Esophagus squamous epithelium (tissue), 5 donors: ENCODE data around the gene NEDD8. TPM values are rescaled to one million over a fixed set of nuclear protein-coding genes. Genes with fewer than 3 reads are reported as not detected.

ENCODE experiments used
- DNase-seq: peaks from one replicate; lab custom pipeline; 2025; lab: John Stamatoyannopoulos, UW
- H3K27ac ChIP-seq, 4 donors: fragments of 200-600 bp; sonication (generic); one replicate each; pipeline ENCODE4 v1.5.1; 2016 to 2019; ENCODE audit warnings: mild to moderate bottlenecking in 1 of 4
- H3K27me3 ChIP-seq, 4 donors: fragments of 200-600 bp; sonication (generic); 1 replicate in 3 of 4; 2 replicates in 1 of 4; pipeline versions ENCODE4 v1.5.1 to v1.6.0; 2017 to 2021; ENCODE audit warnings: antibody characterized with exemption in 1 of 4
- H3K36me3 ChIP-seq, 3 donors: fragments of 200-600 bp; sonication (generic); one replicate each; pipeline ENCODE4 v1.5.1; 2016 to 2019
- H3K4me1 ChIP-seq, 3 donors: fragments of 200-600 bp; sonication (generic); one replicate each; pipeline ENCODE4 v1.5.1; 2017 to 2019
- H3K4me3 ChIP-seq, 4 donors: fragments of 200-600 bp; sonication (generic); 1 replicate in 3 of 4; 2 replicates in 1 of 4; pipeline ENCODE4 v1.5.1; 2016 to 2019; ENCODE audit warnings: mild to moderate bottlenecking in 2 of 4, moderate library complexity in 1 of 4
- H3K9me3 ChIP-seq, 3 donors: fragments of 200-600 bp; sonication (generic); one replicate each; pipeline ENCODE4 v1.5.1; 2016 to 2019
- POLR2A ChIP-seq, 4 donors: fragments of 450-650 bp; IDR thresholded peaks; one replicate each; pipeline ENCODE4 v1.6.1; 2017; ENCODE audit warnings: antibody characterized with exemption in 4 of 4, mild to moderate bottlenecking in 4 of 4, moderate library complexity in 3 of 4
- WGBS, 2 donors: methylation state at CpG; one replicate each; pipeline ENCODE4 v1.1.5; 2018; 5-methylcytosine and 5-hydroxymethylcytosine counted together
- intact Hi-C: fragments of 100-400 bp; cut with DNase I; formaldehyde crosslinking; loops from one replicate; pipeline ENCODE4 v1.15.0; 2022
- total RNA-seq, 4 donors: library from RNA; depleted of rRNA; stranded (reverse); fragments of >200 nt; gene quantifications; one replicate each; pipeline ENCODE4 v1.1.0, GENCODE V29; 2016
- TF ChIP-seq, protein P1 (sequence below), 6 experiments: fragments of 450-650 bp in 4 of 6; fragments of 200-600 bp in 2 of 6; sonication (generic) in 2 of 6; IDR thresholded peaks; one replicate each; pipeline ENCODE4 v1.5.1; 2016 to 2019; ENCODE audit warnings: antibody characterized with exemption in 6 of 6, mild to moderate bottlenecking in 4 of 6, moderate library complexity in 4 of 6
- donor health status: DM: yes; HTN: yes; CAD: no.

Gene NEDD8
- total RNA-seq, 4 donors from 2014 or later, result 93.1 to 182 (median 121) TPM

GRCh38 chr14:24263848-24264247 is 31.7 kb upstream of the NEDD8 start:
- Histone ChIP-seq H3K4me3 (peak overlapping the region in 3 of 4 donors; percentile 46 to 57 (median 51)), H3K4me1 (peaks cover 13 to 94% (median 39%) of the 10 kb centered on the region in 3 donors), H3K27me3 (no peaks in the 10 kb centered on the region), H3K36me3 (peaks cover 17 to 74% (median 23%) of the 10 kb centered on the region in 3 donors), H3K27ac (peak overlapping the region; percentile 81 to 89 (median 87)), H3K9me3 (no peaks in the 10 kb centered on the region)
- WGBS, 2 donors, result 20 to 50% methylated on average over 1 to 3 of the region's 6 CpGs
- intact Hi-C loops, result no loop called here
- DNase-seq, result no peak
- TF ChIP-seq POLR2A (IDR thresholded peaks at IDR 0.05), result no peak

- Histone ChIP-seq H3K9me3 (no peaks in the 10 kb centered on the region), H3K27ac (peak within 1 kb of the TSS; percentile 81 to 89 (median 87)), H3K4me3 (peak within 1 kb of the TSS; percentile 36 to 57 (median 48)), H3K36me3 (peaks cover 17 to 74% (median 20%) of the 10 kb centered on the region in 3 donors), H3K27me3 (no peaks in the 10 kb centered on the region), H3K4me1 (peaks cover 17 to 93% (median 42%) of the 10 kb centered on the region in 3 donors)
- intact Hi-C loops, result no loop called here
- peak in 2 of 4 donors; percentile 33 to 48 for TF ChIP-seq POLR2A (IDR thresholded peaks at IDR 0.05)
- TF ChIP-seq, protein P1, sequence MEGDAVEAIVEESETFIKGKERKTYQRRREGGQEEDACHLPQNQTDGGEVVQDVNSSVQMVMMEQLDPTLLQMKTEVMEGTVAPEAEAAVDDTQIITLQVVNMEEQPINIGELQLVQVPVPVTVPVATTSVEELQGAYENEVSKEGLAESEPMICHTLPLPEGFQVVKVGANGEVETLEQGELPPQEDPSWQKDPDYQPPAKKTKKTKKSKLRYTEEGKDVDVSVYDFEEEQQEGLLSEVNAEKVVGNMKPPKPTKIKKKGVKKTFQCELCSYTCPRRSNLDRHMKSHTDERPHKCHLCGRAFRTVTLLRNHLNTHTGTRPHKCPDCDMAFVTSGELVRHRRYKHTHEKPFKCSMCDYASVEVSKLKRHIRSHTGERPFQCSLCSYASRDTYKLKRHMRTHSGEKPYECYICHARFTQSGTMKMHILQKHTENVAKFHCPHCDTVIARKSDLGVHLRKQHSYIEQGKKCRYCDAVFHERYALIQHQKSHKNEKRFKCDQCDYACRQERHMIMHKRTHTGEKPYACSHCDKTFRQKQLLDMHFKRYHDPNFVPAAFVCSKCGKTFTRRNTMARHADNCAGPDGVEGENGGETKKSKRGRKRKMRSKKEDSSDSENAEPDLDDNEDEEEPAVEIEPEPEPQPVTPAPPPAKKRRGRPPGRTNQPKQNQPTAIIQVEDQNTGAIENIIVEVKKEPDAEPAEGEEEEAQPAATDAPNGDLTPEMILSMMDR (IDR thresholded peaks at IDR 0.05), result no peak
- DNase-seq, result no peak
- 43 to 57% methylated on average over 6 to 12 of the region's 14 CpGs for WGBS, 2 donors
Measured at GRCh38 chr14:24262821-24263733, 30.9 kb upstream of the NEDD8 start, which contains the start of gene TGM1. Gene TGM1 (minus strand): TSS chr14:24263177. CDS start chr14:24262352, 825 bp downstream.

DNA sequence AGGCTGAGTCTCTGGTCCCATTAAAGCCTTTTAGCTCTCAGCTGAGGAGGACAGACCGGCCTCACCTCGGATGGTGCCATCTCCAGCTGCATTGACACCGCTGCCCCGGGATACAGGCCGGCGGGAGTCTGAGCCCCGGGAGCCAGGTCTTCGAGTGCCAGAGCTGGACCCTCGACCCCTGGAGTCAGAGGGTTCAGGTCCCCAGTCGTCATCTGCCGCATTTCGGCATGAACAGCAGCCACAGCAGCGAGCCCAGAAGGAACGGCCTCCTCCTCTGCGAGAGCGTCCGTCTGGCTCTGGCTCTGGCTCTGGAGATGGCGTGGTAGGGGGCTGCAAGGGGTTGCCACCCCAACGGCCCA is 29.8 kb upstream of the NEDD8 start:
- intact Hi-C loops, result no loop called here
- peaks cover 9 to 73% (median 14%) of the 10 kb centered on the region in 3 donors for H3K36me3 ChIP-seq
- DNase-seq, result no peak
- peak overlapping the region; percentile 81 to 89 (median 87) for H3K27ac ChIP-seq
- TF ChIP-seq POLR2A (IDR thresholded peaks at IDR 0.05), result no peak
- TF ChIP-seq, protein P1 (IDR thresholded peaks at IDR 0.05), result no peak
- WGBS, 2 donors, result no CpG with 5 or more reads among the region's 19 CpGs
- peak overlapping the region; percentile 36 to 57 (median 48) for H3K4me3 ChIP-seq
- peaks cover 17 to 83% (median 42%) of the 10 kb centered on the region in 3 donors for H3K4me1 ChIP-seq
- H3K9me3 ChIP-seq, result no peaks in the 10 kb centered on the region
- no peaks in the 10 kb centered on the region for H3K27me3 ChIP-seq

GRCh38 chr14:24261256-24261968 is 29.2 kb upstream of the NEDD8 start:
- peak overlapping the region; percentile 81 to 89 (median 87) for H3K27ac ChIP-seq
- WGBS, 2 donors, result 89 to 96% methylated on average over 3 to 20 of the region's 20 CpGs
- H3K36me3 ChIP-seq, result peaks cover 3 to 73% (median 13%) of the 10 kb centered on the region in 3 donors
- H3K4me1 ChIP-seq, result peaks cover 14 to 78% (median 42%) of the 10 kb centered on the region in 3 donors
- intact Hi-C loops, result no loop called here
- no peaks in the 10 kb centered on the region for H3K27me3 ChIP-seq
- TF ChIP-seq, protein P1 (IDR thresholded peaks at IDR 0.05), result no peak
- TF ChIP-seq POLR2A (IDR thresholded peaks at IDR 0.05), result no peak
- peak overlapping the region; percentile 36 to 57 (median 48) for H3K4me3 ChIP-seq
- DNase-seq, result no peak
- H3K9me3 ChIP-seq, result no peaks in the 10 kb centered on the region

GRCh38 chr14:24260780-24261157 is 28.6 kb upstream of the NEDD8 start:
- intact Hi-C loops, result no loop called here
- no peaks in the 10 kb centered on the region for H3K27me3 ChIP-seq
- H3K4me3 ChIP-seq, result peak overlapping the region; percentile 36 to 57 (median 48)
- peaks cover 0 to 73% (median 8%) of the 10 kb centered on the region in 3 donors for H3K36me3 ChIP-seq
- peak overlapping the region; percentile 81 to 89 (median 87) for H3K27ac ChIP-seq
- 43 to 50% methylated on average over 1 to 2 of the region's 4 CpGs for WGBS, 2 donors
- peaks cover 13 to 72% (median 41%) of the 10 kb centered on the region in 3 donors for H3K4me1 ChIP-seq
- H3K9me3 ChIP-seq, result no peaks in the 10 kb centered on the region
- TF ChIP-seq, protein P1 (IDR thresholded peaks at IDR 0.05), result no peak
- no peak for TF ChIP-seq POLR2A (IDR thresholded peaks at IDR 0.05)
- DNase-seq, result no peak
